ENCODE data around the gene PSD2. TPM values are rescaled to one million over a fixed set of nuclear protein-coding genes. Genes with fewer than 3 reads are reported as not detected.
A peak's percentile ranks its signal among the peaks of the same experiment; 100 is the strongest.

The PSD2 gene
- total RNA-seq, 1 donor from 2014 or later = 0.52 TPM

- H3K4me1 ChIP-seq (ENCODE audit: control insufficient read depth in 3 of 3, insufficient read depth in 3 of 3, low read length in 3 of 3) = peaks cover 0 to 23% (median 16%) of the 10 kb centered on the region in 3 donors
- H3K9me3 ChIP-seq (ENCODE audit: control insufficient read depth in 3 of 3, low read length in 3 of 3) = no peaks in the 10 kb centered on the region
- H3K27ac ChIP-seq (ENCODE audit: low read depth, low read length) = no peak overlapping the region
- H3K4me3 ChIP-seq (ENCODE audit: low read length in 3 of 3) = no peak overlapping the region
- peak overlapping the region in 1 of 3 donors; percentile 33 for H3K9ac ChIP-seq (ENCODE audit: low read depth in 1 of 3, low read length in 3 of 3)
- H3K36me3 ChIP-seq (ENCODE audit: control insufficient read depth in 3 of 3, insufficient read depth in 3 of 3, low read length in 3 of 3) = no peaks in the 10 kb centered on the region
- H3K27me3 ChIP-seq (ENCODE audit: control insufficient read depth in 3 of 3, insufficient read depth in 3 of 3, low read length in 3 of 3) = peaks cover 18 to 23% (median 19%) of the 10 kb centered on the region in 3 donors
Observed at GRCh38 chr5:139763930-139764791, 31.4 kb upstream of the PSD2 start.

- Histone ChIP-seq H3K36me3 (ENCODE audit: control insufficient read depth in 3 of 3, insufficient read depth in 3 of 3, low read length in 3 of 3) (no peaks in the 10 kb centered on the region), H3K27ac (ENCODE audit: low read depth, low read length) (no peak overlapping the region), H3K4me3 (ENCODE audit: low read length in 3 of 3) (peak overlapping the region in 1 of 3 donors; percentile 72), H3K4me1 (ENCODE audit: control insufficient read depth in 3 of 3, insufficient read depth in 3 of 3, low read length in 3 of 3) (peaks cover 0 to 24% (median 20%) of the 10 kb centered on the region in 3 donors), H3K9me3 (ENCODE audit: control insufficient read depth in 3 of 3, low read length in 3 of 3) (no peaks in the 10 kb centered on the region), H3K27me3 (ENCODE audit: control insufficient read depth in 3 of 3, insufficient read depth in 3 of 3, low read length in 3 of 3) (peaks cover 18 to 23% (median 19%) of the 10 kb centered on the region in 3 donors), H3K9ac (ENCODE audit: low read depth in 1 of 3, low read length in 3 of 3) (peak overlapping the region in 1 of 3 donors; percentile 33)
Observed at GRCh38 chr5:139764886-139765408, 30.7 kb upstream of the PSD2 start.

GRCh38 chr5:139765409-139766217 is 30.0 kb upstream of the PSD2 start:
- Histone ChIP-seq H3K36me3 (ENCODE audit: control insufficient read depth in 3 of 3, insufficient read depth in 3 of 3, low read length in 3 of 3) (no peaks in the 10 kb centered on the region), H3K9me3 (ENCODE audit: control insufficient read depth in 3 of 3, low read length in 3 of 3) (no peaks in the 10 kb centered on the region), H3K27me3 (ENCODE audit: control insufficient read depth in 3 of 3, insufficient read depth in 3 of 3, low read length in 3 of 3) (peaks cover 18 to 23% (median 19%) of the 10 kb centered on the region in 3 donors), H3K9ac (ENCODE audit: low read depth in 1 of 3, low read length in 3 of 3) (peak overlapping the region; percentile 40 to 71 (median 45)), H3K4me1 (ENCODE audit: control insufficient read depth in 3 of 3, insufficient read depth in 3 of 3, low read length in 3 of 3) (peaks cover 0 to 24% (median 20%) of the 10 kb centered on the region in 3 donors), H3K4me3 (ENCODE audit: low read length in 3 of 3) (peak overlapping the region; percentile 43 to 76 (median 72)), H3K27ac (ENCODE audit: low read depth, low read length) (no peak overlapping the region)

GRCh38 chr5:139767960-139768359 is 27.6 kb upstream of the PSD2 start:
- H3K36me3 ChIP-seq (ENCODE audit: control insufficient read depth in 3 of 3, insufficient read depth in 3 of 3, low read length in 3 of 3) = no peaks in the 10 kb centered on the region
- H3K27ac ChIP-seq (ENCODE audit: low read depth, low read length) = no peak overlapping the region
- no peak overlapping the region for H3K4me3 ChIP-seq (ENCODE audit: low read length in 3 of 3)
- H3K4me1 ChIP-seq (ENCODE audit: control insufficient read depth in 3 of 3, insufficient read depth in 3 of 3, low read length in 3 of 3) = peaks cover 0 to 23% (median 22%) of the 10 kb centered on the region in 3 donors
- H3K27me3 ChIP-seq (ENCODE audit: control insufficient read depth in 3 of 3, insufficient read depth in 3 of 3, low read length in 3 of 3) = peaks cover 18 to 21% (median 19%) of the 10 kb centered on the region in 3 donors
- H3K9me3 ChIP-seq (ENCODE audit: control insufficient read depth in 3 of 3, low read length in 3 of 3) = no peaks in the 10 kb centered on the region
- no peak overlapping the region for H3K9ac ChIP-seq (ENCODE audit: low read depth in 1 of 3, low read length in 3 of 3)

- Histone ChIP-seq H3K9me3 (ENCODE audit: control insufficient read depth in 3 of 3, low read length in 3 of 3) (no peaks in the 10 kb centered on the region), H3K36me3 (ENCODE audit: control insufficient read depth in 3 of 3, insufficient read depth in 3 of 3, low read length in 3 of 3) (no peaks in the 10 kb centered on the region), H3K4me3 (ENCODE audit: low read length in 3 of 3) (no peak overlapping the region), H3K4me1 (ENCODE audit: control insufficient read depth in 3 of 3, insufficient read depth in 3 of 3, low read length in 3 of 3) (peaks cover 0 to 22% (median 21%) of the 10 kb centered on the region in 3 donors), H3K27ac (ENCODE audit: low read depth, low read length) (no peak overlapping the region), H3K27me3 (ENCODE audit: control insufficient read depth in 3 of 3, insufficient read depth in 3 of 3, low read length in 3 of 3) (peaks cover 12 to 15% (median 14%) of the 10 kb centered on the region in 3 donors), H3K9ac (ENCODE audit: low read depth in 1 of 3, low read length in 3 of 3) (no peak overlapping the region)
Observed at GRCh38 chr5:139768807-139769465, 26.7 kb upstream of the PSD2 start.

- no peaks in the 10 kb centered on the region for H3K36me3 ChIP-seq (ENCODE audit: control insufficient read depth in 3 of 3, insufficient read depth in 3 of 3, low read length in 3 of 3)
- no peak overlapping the region for H3K9ac ChIP-seq (ENCODE audit: low read depth in 1 of 3, low read length in 3 of 3)
- H3K27me3 ChIP-seq (ENCODE audit: control insufficient read depth in 3 of 3, insufficient read depth in 3 of 3, low read length in 3 of 3) = peaks cover 8 to 9% (median 9%) of the 10 kb centered on the region in 3 donors
- no peak overlapping the region for H3K4me3 ChIP-seq (ENCODE audit: low read length in 3 of 3)
- no peaks in the 10 kb centered on the region for H3K9me3 ChIP-seq (ENCODE audit: control insufficient read depth in 3 of 3, low read length in 3 of 3)
- peaks cover 0 to 22% (median 20%) of the 10 kb centered on the region in 3 donors for H3K4me1 ChIP-seq (ENCODE audit: control insufficient read depth in 3 of 3, insufficient read depth in 3 of 3, low read length in 3 of 3)
- H3K27ac ChIP-seq (ENCODE audit: low read depth, low read length) = no peak overlapping the region
Observed at GRCh38 chr5:139769477-139769876, 26.1 kb upstream of the PSD2 start.

- H3K36me3 ChIP-seq (ENCODE audit: control insufficient read depth in 3 of 3, insufficient read depth in 3 of 3, low read length in 3 of 3) = no peaks in the 10 kb centered on the region
- no peak overlapping the region for H3K27ac ChIP-seq (ENCODE audit: low read depth, low read length)
- no peaks in the 10 kb centered on the region for H3K27me3 ChIP-seq (ENCODE audit: control insufficient read depth in 3 of 3, insufficient read depth in 3 of 3, low read length in 3 of 3)
- H3K9ac ChIP-seq (ENCODE audit: low read depth in 1 of 3, low read length in 3 of 3) = no peak overlapping the region
- no peaks in the 10 kb centered on the region for H3K9me3 ChIP-seq (ENCODE audit: control insufficient read depth in 3 of 3, low read length in 3 of 3)
- no peak overlapping the region for H3K4me3 ChIP-seq (ENCODE audit: low read length in 3 of 3)
- H3K4me1 ChIP-seq (ENCODE audit: control insufficient read depth in 3 of 3, insufficient read depth in 3 of 3, low read length in 3 of 3) = peaks cover 0 to 26% (median 19%) of the 10 kb centered on the region in 3 donors
Observed at GRCh38 chr5:139770722-139771121, 24.9 kb upstream of the PSD2 start.

- H3K27me3 ChIP-seq (ENCODE audit: control insufficient read depth in 3 of 3, insufficient read depth in 3 of 3, low read length in 3 of 3) = no peaks in the 10 kb centered on the region
- no peak overlapping the region for H3K4me3 ChIP-seq (ENCODE audit: low read length in 3 of 3)
- H3K27ac ChIP-seq (ENCODE audit: low read depth, low read length) = no peak overlapping the region
- H3K36me3 ChIP-seq (ENCODE audit: control insufficient read depth in 3 of 3, insufficient read depth in 3 of 3, low read length in 3 of 3) = no peaks in the 10 kb centered on the region
- no peaks in the 10 kb centered on the region for H3K9me3 ChIP-seq (ENCODE audit: control insufficient read depth in 3 of 3, low read length in 3 of 3)
- H3K9ac ChIP-seq (ENCODE audit: low read depth in 1 of 3, low read length in 3 of 3) = no peak overlapping the region
- H3K4me1 ChIP-seq (ENCODE audit: control insufficient read depth in 3 of 3, insufficient read depth in 3 of 3, low read length in 3 of 3) = peaks cover 0 to 23% (median 15%) of the 10 kb centered on the region in 3 donors
Observed at GRCh38 chr5:139772089-139772791, 23.4 kb upstream of the PSD2 start.

Data from skeletal muscle tissue (tissue), 4 donors.